ENCODE data around the gene EYA2.

EYA2 gene

DNA sequence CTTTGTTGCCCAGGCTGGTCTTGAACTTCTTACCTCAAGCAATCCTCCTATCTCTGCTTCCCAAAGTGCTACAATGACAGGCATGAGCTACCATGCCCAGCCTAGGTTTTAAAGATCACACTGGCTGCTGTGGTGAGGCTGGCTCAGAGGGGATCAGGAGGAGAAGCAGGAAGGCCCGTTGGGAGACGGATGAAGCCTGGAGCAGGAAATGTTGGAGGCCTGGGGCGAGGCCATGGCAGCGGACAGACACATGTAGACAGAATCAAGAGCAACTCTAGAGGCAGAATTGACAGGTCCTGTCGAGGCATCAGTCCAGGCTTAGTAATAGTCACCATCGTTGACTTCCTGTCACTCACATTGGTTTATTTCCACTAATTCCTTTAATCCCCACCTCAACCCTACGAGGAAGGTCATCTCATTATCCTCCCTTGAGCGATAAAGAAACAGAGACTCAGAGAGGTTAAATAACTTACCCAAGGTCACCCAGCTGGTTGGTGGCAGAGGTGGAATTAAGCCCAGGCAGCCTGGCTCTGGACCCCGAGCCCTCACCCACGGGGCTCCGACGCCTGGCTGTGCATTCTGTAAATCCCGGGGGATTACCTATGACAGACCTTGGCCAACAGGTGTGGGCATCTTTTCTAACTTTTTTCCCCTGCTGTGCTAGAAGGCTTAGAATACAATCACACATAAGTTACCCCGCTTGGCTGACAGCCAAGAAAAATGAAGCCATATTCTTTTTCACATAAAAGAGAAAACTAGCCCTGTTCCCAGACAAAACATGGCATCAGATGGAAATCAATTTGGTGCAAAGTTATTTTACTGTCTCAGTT, 113.4 kb downstream of the EYA2 start:
- no peak for DNase-seq (ENCODE audit: low spot score)

- no peak for DNase-seq (ENCODE audit: low spot score)
These were observed 114.3 kb downstream of the EYA2 start for GRCh38 chr20:47008842-47009518.

- DNase-seq (ENCODE audit: low spot score), result no peak
These were observed 115.1 kb downstream of the EYA2 start for GRCh38 chr20:47009784-47010183.

GRCh38 chr20:47011984-47012383, 117.3 kb downstream of the EYA2 start:
- DNase-seq (ENCODE audit: low spot score), result no peak

DNA sequence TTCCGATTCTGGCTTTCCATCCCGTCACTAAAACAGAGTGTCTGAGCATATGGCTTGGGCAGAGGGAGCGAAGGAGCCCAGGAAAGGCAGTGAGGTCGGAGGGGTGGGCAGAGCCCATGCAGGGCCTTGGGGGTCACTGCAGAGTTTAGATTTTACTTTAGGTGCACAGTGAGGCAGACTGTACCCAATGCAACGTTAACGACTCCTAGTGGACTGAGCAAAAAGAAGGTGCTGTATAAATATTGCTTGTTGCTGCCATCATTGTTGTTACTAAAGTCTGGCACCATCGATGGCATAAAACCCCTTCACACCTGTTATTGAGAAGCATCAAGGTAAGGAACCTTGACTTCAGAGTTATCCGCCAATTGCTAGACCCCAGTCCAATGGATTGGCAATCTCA, 119.0 kb downstream of the EYA2 start:
- DNase-seq (ENCODE audit: low spot score), result no peak

- DNase-seq (ENCODE audit: low spot score), result no peak
These were observed 121.5 kb downstream of the EYA2 start for GRCh38 chr20:47016068-47016664.

DNA sequence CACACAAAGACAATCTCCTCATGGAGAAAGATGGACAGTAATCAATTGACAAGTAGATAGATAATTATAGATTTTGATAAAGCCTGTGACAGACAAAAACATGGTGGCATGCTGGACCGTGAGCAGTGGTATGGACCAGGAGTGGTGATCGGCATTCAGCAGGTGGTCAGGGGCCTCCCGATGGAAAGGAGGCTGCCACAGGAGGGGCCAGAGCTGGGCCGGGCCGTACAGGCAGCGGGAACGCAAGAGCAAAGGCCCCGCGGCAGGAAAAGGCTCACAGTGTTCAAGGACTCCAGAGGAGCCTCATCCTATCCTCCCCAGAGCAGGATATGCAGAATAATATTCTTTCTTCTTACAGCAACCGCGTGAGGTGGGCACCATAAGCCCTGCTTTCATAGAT, 123.7 kb downstream of the EYA2 start:
- DNase-seq (ENCODE audit: low spot score), result no peak

- no peak for DNase-seq (ENCODE audit: low spot score)
These were observed 124.6 kb downstream of the EYA2 start for GRCh38 chr20:47019121-47019824.

GRCh38 chr20:47020231-47020630, 125.6 kb downstream of the EYA2 start:
- DNase-seq (ENCODE audit: low spot score), result no peak

GRCh38 chr20:47021850-47022249, 127.2 kb downstream of the EYA2 start:
- no peak for DNase-seq (ENCODE audit: low spot score)

DNA sequence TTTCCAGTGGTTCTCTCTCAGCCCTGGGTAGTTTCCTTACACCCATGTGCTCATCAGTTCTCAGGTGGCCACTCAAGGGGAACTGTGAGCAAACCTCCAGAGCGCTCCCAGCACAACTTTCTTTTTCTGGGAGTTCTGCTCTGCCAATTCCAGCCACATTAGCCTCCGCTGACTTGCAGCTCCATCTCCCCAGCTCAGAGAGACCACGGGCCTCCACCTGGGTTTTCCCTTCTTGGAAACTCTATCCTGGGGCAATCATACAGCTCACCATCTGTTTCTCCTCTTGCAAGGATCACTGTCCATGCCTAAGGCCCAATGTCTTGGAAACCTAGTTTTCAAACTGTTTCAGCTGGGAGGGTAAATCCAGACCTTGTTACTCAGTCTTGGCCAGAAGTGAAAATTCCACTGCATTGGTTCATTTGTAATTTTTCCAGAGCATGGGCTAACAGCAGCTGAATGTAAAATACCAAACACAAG, 129.9 kb downstream of the EYA2 start:
- DNase-seq (ENCODE audit: low spot score), result no peak

DNA sequence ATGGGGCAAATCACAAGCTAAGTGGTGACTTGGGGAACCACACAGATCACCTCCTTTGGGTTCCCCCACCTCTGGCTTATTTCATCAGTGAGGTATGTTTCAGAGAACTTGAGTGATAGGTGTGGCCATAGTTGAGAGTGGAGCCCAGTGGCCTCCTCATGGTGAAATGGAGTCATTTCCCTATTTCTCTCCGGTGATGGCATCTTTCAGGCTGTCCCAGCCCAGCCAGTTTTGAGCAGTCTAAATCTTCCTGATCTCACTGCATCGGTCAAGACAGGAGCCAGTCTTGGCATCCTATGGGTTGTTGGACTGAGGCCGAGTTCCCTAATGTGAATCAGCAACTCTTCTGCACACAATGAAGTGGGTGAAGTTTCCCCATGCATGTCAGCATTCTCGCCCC, 132.4 kb downstream of the EYA2 start:
- DNase-seq (ENCODE audit: low spot score), result no peak

DNA sequence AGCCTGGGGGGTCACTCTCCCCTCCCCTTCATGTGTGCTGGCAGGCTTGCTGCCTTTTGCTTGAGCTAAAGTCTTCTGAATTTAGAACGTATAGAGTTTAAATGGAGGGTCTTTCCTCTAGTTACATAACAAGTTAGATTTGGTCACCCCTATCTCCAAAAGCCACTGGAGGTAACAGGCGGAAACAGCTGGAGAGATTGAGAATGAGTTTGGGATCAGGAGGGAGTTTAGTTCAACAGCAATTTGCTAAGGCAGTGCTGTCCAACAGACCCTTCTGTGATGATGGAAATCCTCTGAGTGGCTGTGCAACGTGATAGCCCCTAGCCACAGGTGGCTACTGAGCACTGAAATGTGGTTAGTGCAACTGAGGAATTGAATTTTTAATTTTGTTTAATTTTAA, 132.8 kb downstream of the EYA2 start:
- no peak for DNase-seq (ENCODE audit: low spot score)

GRCh38 chr20:47028487-47028886, 133.8 kb downstream of the EYA2 start:
- no peak for DNase-seq (ENCODE audit: low spot score)

DNA sequence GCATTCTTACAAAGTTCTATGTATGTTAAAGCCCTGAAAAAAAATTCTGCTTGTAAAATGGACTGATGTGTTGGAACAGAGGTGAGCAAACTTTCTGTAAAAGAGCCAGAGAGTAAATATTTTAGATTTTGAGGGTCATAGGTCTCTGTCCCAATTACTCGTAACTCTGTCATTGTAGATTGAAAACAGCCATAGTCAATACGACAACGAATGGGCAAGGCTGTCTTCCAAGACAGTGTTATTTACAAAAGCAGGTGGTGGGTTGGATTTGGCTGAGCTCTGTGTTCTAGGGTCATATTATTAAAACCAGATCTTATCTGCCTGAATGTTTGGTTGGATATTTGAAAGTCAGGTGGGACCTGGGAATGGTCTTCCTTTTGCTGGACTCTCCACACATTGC, 135.2 kb downstream of the EYA2 start:
- DNase-seq (ENCODE audit: low spot score), result no peak

DNA sequence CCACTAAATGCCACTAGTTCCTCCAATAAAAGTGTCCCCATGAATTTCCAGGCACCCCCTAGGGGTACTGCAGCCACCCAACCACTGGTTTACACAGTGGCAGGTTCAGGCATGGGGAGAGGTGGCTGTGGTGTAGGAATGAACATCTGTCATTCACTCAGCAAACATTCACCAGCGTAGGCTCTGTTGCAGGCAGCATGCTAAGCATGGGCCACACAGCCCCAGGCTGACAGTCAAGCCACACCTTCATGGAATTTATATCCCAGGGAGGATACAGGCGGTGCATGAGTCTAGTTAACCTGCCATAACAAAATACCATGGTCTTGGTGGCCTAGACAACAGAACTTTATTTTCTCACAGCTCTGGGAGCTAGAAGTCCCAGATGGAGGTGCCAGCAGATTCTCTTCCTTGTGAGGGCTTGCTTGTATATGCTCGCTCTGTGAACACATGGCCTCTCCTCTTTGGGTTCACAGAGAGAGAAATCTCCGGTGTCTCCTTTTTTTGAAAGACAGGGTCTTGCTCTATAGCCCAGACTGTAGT, 135.7 kb downstream of the EYA2 start:
- DNase-seq (ENCODE audit: low spot score), result no peak

DNA sequence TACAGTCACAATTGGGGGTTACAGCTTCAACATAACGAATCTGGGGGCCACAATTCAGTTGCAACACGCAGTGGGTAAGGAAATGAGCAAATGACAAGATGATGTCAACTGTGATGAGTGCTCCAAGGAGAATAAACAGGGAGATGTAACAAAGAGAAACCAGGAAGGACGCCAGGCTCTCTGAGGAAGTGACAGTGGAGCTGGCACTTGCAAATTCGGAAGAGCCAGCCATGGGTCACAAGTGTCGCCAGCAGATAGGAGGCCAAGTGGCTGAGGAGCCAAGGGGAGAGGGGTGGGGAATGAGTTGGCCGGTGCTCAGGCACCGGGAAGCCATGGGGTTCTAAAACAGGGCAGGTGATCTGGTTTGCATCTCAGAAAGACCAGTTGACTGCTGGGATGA, 136.4 kb downstream of the EYA2 start:
- no peak for DNase-seq (ENCODE audit: low spot score)

DNA sequence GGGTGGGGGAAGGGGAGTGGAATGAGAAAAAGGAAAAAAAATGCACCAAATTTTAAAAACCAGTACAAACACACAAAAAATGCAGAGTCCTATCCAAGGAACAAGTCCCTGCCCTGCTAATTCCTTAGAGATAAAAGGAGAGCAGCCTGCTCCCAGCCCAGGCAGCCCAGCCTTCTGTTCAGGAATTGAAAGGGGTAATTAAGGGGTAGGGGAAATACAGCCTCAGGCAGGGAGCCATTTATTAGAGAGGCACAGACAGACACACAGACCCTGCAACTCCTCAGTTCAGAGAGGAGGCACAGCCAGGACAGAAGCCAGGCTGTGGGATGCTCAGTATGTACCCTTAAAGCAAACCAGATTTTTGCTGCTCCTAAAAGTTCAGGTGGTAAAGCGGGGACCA, 137.2 kb downstream of the EYA2 start:
- no peak for DNase-seq (ENCODE audit: low spot score)

DNA sequence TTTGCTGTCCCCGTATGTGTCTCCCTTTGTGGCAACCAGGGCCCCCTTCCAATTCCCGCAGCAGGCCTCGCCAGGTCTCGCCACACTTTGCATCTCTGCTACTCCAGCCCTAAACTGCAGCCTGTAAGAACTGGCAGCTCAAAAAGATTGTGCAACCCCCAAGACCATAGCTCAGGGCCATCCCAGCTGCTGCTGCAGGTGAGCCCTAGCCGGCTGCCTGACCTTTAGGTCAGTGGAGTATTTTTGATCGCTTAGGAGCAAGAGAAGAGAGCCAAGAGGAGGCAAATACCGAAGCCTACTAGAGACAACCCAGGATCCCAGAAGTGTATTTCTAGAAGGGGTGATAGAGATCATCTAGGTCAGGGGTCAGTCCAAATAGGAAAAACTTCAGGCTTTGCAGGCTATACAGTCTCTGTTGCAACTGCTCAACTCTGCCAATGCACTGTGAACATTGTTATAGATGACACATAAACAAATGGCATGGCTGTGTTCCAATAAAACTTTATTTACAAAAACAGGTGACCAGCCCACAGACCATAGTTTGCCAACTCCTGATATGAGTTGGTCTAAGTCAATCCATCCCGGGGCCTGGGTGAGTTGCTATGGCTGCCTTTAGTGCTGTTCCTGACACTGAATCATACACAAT, 138.4 kb downstream of the EYA2 start:
- no peak for DNase-seq (ENCODE audit: low spot score)

DNA sequence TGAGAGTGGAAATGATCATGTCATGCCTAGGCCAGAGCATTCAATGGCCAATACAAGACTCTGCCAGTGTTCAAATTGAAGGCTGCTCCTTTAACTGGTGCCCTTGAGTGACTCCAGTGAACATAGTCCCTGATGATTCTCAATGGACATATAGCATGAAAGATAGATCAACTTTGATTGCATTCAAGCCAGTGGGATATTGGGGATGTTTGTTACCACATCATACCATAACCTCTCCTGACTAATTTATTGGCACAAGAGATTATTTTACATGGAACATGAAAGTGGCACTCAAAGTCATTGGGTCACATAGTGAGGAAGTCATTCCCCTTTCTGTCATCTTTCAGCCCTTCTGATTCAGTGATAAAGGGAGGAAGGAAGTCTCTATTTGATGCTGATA, 139.0 kb downstream of the EYA2 start:
- no peak for DNase-seq (ENCODE audit: low spot score)

- no peak for DNase-seq (ENCODE audit: low spot score)
These were observed 140.5 kb downstream of the EYA2 start for GRCh38 chr20:47035026-47035590.

Measured in globus pallidus (tissue), 1 donor.